ENCODE results near the gene LMAN1L.

LMAN1L gene

GRCh38 chr15:74794248-74794969 is 18.2 kb upstream of the LMAN1L start:
- no peak for DNase-seq

GRCh38 chr15:74794970-74795349 is 17.7 kb upstream of the LMAN1L start:
- no peak for DNase-seq

GRCh38 chr15:74795966-74796625 is 16.5 kb upstream of the LMAN1L start:
- no peak for DNase-seq

DNA sequence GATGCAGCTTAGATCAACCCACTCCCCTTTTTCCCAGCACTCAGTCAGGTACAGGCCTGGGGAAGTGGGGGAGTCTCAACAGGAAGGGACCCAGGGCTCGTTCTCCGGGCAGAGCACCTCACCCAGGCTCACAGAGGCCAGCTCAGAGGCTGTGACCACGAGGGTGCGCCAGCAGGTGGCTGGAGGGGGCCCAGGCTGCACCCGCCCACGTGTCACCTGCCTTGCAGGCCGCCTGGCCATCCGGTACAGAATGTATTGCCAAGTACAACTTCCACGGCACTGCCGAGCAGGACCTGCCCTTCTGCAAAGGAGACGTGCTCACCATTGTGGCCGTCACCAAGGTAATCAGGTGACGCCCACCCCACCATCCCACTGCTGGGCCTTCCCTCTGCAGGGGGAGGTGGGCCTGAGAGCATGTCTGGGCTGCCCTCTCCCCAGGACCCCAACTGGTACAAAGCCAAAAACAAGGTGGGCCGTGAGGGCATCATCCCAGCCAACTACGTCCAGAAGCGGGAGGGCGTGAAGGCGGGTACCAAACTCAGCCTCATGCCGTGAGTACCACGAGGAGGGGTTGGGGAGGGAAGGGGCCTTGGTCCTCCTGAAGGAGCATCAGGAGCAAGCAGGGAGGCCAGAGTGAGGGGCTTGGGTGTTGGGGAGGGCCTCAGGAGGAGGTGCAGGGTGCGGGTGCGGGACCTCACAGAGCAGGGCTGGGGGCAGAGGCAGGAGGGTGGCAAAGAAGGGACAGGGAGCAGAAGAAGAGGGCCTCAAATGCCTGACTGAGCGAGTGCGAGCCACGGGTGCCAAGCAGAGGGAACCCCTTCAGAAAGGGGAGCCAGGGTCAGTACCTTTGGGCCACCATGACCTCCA is 14.0 kb upstream of the LMAN1L start:
- no peak for DNase-seq

- no peak for DNase-seq
These were observed 13.3 kb upstream of the LMAN1L start for GRCh38 chr15:74799255-74799855.

DNA sequence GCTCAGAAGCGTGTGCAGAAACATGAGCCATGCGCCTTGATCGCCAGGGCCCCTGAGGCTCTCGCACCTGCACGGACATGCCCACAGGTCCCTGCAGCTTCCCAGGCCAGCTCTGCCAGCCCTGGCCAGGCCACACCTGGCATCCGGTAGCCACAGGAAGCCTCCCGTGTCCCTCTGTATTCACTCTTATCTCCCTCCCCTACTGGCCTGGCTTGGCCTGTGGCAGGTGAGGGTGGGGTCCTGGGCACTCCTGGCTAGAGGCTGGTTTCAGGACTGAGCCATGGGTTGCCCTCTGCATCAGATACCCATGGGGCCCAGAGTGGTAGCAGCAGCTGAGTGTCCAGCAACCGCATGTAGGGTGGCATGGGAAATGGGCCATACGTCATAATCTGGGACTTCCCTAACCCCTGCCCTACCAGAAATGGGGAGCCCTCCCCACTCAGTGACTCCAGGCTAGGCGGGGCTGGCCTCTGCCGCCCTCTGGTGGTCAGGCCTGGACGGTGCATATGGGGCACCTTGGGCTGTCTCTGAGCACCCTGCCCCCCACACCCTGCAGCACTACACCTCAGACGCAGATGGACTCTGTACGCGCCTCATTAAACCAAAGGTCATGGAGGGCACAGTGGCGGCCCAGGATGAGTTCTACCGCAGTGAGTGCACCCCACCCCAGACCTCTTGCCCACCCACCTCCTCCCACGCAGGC is 12.6 kb upstream of the LMAN1L start:
- DNase-seq, result no peak

DNA sequence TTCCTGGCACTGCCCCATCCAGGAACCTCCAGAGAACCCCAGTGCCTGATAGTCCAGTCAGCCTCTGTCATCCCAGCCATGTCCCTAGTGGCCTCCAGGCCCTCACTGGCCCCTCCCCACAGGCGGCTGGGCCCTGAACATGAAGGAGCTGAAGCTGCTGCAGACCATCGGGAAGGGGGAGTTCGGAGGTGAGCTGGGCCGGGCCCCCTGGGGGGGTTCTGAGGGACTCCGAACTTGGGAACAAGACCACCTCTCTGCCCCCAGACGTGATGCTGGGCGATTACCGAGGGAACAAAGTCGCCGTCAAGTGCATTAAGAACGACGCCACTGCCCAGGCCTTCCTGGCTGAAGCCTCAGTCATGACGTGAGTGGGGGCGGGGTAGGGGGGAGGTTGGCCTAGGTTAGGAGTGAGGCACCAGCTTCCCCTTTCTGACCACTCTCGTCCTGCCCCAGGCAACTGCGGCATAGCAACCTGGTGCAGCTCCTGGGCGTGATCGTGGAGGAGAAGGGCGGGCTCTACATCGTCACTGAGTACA is 12.0 kb upstream of the LMAN1L start:
- no peak for DNase-seq

GRCh38 chr15:74801311-74801997 is 11.2 kb upstream of the LMAN1L start:
- no peak for DNase-seq

DNA sequence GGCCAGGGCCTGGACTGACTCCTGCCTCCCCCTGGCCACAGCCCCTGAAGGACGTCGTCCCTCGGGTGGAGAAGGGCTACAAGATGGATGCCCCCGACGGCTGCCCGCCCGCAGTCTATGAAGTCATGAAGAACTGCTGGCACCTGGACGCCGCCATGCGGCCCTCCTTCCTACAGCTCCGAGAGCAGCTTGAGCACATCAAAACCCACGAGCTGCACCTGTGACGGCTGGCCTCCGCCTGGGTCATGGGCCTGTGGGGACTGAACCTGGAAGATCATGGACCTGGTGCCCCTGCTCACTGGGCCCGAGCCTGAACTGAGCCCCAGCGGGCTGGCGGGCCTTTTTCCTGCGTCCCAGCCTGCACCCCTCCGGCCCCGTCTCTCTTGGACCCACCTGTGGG is 10.3 kb upstream of the LMAN1L start:
- no peak for DNase-seq

DNA sequence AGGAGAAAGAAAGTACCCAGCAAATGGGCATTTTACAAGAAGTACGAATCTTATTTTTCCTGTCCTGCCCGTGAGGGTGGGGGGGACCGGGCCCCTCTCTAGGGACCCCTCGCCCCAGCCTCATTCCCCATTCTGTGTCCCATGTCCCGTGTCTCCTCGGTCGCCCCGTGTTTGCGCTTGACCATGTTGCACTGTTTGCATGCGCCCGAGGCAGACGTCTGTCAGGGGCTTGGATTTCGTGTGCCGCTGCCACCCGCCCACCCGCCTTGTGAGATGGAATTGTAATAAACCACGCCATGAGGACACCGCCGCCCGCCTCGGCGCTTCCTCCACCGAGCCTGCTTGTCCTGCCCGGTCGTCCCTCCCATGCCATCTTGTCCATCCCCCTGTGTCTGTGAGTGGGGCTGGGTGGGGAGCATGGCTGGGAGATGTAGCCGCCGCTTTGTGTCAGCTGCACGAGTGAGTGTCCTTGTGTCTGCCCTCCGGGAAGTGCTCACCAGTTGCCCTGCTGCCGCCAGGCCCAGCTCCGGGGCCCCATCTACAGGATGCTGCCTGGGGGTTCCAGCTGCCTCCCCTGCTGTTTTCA is 9.7 kb upstream of the LMAN1L start:
- DNase-seq, result no peak

DNA sequence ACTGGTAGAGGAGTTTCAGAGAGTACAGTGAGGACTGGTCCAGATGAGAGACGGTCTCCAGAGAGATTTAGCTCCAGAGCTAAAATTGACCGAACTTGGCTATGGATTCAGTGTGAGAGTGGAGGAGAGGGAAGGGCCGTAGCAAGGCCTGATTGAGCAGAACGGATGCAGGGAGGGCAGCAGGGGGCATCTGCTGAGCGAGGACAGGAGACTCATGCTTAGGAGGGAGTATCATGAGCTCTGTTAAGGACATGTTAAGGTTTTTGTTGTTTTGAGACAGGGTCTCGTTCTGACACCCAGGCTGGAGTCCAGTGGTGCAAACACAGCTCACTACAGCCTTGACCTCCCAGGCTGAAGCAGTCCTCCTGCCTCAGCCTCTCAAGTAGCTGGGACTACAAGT is 7.7 kb upstream of the LMAN1L start:
- no peak for DNase-seq

GRCh38 chr15:74807282-74807681 is 5.4 kb upstream of the LMAN1L start:
- DNase-seq, result no peak

DNA sequence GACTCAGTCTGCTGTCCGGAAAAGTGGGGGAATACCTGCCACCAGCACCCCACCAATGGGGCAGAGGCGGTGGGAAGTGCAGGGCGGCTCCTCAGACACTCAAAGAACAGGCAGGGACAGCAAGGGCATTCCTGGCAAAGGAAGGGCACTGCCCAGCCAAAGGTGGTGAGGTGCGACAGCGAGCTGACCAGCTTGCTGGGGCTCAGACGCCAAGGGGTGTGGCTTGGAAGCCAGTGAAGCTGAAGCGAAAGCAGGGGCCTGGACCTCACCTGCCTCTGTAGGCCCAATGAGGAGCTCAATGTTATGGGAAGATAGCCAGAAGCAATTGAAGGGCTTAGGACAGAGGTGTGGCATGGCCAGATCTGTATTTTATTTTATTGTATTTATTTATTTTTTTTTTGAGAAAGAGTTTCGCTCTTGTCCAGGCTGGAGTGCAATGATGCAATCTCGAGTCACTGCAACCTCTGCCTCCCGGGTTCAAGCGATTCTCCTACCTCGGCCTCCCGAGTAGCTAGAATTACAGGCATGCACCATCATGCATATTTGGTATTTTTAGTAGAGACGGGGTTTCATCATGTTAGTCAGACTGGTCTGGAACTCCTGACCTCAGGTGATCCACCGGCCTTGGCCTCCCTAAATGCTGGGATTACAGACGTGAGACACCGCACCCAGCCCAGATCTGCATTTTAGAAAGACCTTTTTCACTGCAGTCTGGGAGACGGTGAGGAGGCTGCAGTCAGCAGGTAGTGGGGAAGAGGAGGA is 4.4 kb upstream of the LMAN1L start:
- peak; percentile 18 to 27 for DNase-seq

GRCh38 chr15:74808840-74809229 is 3.8 kb upstream of the LMAN1L start:
- no peak for DNase-seq

- DNase-seq, result no peak
These were observed 3.4 kb upstream of the LMAN1L start for GRCh38 chr15:74809242-74809641.

DNA sequence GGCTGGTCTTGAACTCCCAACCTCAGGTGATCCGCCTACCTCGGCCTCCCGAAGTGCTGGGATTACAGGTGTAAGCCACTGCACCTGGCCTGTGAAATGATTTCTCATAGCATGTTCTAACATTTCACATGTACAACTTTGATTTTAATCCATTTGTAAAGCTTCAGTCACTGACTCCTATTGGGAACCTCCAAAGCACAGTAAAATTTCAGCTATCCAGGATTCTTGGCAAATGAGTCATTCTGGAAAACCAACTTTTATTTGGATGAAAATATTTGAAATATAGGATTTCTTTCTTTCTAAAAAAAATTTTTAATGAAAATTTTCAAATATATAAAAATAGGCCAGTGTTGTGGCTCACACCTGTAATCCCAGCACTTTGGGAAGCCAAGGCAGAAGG is 2.7 kb upstream of the LMAN1L start:
- no peak for DNase-seq

DNA sequence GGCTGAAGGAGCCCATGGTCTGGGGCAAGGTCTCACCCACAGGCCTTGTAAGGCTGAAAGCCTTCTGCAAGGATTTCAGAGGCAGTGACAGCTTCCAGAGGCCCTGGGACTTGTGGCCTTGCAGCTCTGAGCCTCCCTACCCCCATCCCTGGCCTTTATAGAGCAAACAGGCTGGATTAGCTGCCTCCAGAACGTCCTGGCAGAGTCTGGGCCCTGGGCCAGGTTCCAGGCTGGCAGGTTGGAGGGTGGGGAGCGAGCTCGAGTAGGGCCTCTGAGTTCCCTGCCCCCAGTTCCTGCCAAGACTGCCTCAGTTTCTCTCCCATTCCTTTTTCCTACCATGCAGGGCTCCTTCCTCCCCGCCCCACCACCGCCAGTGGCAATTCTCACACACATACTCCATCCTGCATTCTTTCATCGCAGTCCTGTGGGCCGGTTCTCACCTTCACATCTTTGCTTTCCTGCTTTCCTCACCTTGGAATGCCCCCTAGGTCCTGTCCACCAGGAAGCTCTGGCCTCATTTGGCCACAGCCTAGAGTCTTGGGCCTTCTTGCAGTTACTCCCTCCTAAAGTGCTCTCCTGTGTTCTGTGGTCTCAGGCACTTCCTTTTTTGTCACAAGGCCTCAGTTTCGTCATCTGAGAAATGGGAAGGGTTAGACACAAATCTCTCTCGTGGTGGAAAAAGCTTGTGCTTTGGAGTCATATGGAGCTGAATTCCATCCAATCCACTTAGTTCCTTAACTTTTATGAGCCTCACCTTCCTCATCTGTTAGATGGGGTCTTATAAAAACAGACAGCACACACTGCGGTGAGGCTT is 2.7 kb downstream of the LMAN1L start:
- peak in 1 of 2 experiments; percentile 31 for DNase-seq

DNA sequence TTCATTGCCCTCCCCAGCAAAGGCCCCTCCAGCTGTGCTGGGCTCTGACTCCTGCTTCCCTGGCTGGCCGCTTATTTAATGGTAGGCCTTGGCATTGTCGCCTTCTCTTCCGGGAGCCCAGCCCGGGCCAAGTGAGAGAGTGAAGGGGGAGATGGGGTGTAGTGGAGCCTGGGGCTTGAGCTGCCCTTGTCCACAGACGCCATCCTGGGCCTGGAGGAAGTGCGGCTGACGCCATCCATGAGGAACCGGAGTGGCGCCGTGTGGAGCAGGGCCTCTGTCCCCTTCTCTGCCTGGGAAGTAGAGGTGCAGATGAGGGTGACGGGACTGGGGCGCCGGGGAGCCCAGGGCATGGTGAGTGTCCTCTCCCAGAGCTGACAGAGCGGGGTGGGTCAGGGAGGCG is 3.3 kb downstream of the LMAN1L start:
- no peak for DNase-seq

GRCh38 chr15:74816624-74817369 is 4.2 kb downstream of the LMAN1L start:
- DNase-seq, result no peak
